ENCODE results near the gene KLRC3. TPM values are rescaled to one million over a fixed set of nuclear protein-coding genes. Genes with fewer than 3 reads are reported as not detected.
"Not testable (repeated sequence)": the region's sequence is repeated elsewhere in the genome, so short reads cannot be mapped to it uniquely, and the experiment has no call there.

The KLRC3 gene
- total RNA-seq, 2 experiments from 2014 or later, result 1.5 to 6.8 TPM

DNA sequence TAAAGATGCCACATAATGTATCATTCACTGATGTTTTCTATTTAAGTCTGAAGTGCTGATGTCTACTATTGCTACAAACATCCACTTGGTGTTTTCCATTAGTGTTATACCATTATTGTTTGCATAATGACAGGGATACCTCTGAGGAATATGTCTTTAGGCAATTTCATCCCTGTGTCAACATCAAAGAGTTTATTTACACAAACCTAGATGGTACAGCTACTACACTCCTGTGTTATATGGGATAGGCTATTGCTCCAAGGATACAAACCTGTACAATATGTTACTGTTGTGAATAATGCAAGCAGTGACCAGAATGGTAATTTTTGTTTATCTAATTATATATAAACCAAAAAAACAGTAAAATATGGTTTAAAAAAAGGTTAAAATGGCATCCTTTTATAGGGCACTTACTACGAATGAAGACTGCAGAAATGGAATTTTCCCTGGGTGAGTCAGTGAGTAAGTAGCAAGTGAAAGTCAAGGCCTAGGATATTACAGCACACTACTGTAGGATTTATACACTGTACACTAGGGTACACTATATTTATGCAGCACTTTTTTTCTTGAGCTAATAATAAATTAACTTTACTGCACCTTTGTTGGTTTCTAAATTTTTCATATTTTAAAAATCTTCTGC lies 4.0 kb upstream of the KLRC3 start:
- H3K4me2 ChIP-seq (ENCODE audit: low read length); H3K36me3 ChIP-seq (ENCODE audit: insufficient read depth, low read length); CTCF ChIA-PET (ENCODE audit: unreplicated experiment); BruUV-seq (replicated peaks); H3K79me2 ChIP-seq (ENCODE audit: insufficient read depth, low read depth, low read length); H3K27ac ChIP-seq (ENCODE audit: low read depth, low read length, poor library complexity, severe bottlenecking); H3K9me2 ChIP-seq (ENCODE audit: insufficient read depth, low read length); H4K20me1 ChIP-seq (ENCODE audit: insufficient read depth, low read length); H3K9me3 ChIP-seq (ENCODE audit: low read length); H3K4me1 ChIP-seq (ENCODE audit: insufficient read depth, low read length, poor library complexity, severe bottlenecking); DNase-seq (ENCODE audit: low spot score); H3K4me3 ChIP-seq (ENCODE audit: low read depth, low read length, poor library complexity, severe bottlenecking); POLR2A ChIA-PET; H2AFZ ChIP-seq (ENCODE audit: low read length); intact Hi-C loops (cut with micrococcal nuclease; ENCODE audit: unreplicated experiment): not testable (repeated sequence)

DNA sequence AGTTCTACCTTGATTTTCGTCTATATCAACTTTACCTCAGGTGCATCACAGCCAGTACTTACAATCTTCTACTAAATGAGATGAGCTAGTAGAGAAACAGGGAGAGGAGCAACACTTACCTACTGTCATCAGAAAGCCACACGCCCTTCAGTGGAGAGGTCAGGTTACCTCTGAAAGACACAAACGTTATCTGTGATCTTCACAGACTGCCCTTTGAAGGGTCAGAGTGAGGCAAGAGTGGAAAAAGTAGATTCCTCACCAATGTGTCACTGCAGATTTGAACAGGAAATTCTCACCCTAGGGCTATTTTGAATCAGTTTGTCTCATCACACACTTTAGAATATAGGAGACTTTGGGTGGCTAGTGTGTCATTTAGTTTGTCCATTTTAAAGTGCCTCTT lies 1.8 kb upstream of the KLRC3 start:
- H3K36me3 ChIP-seq (ENCODE audit: insufficient read depth, low read length); CTCF ChIA-PET (ENCODE audit: unreplicated experiment); DNase-seq (ENCODE audit: low spot score); H2AFZ ChIP-seq (ENCODE audit: low read length); BruUV-seq (replicated peaks); POLR2A ChIA-PET; intact Hi-C loops (cut with micrococcal nuclease; ENCODE audit: unreplicated experiment); H3K27ac ChIP-seq (ENCODE audit: low read depth, low read length, poor library complexity, severe bottlenecking); H3K4me3 ChIP-seq (ENCODE audit: low read depth, low read length, poor library complexity, severe bottlenecking); H3K4me1 ChIP-seq (ENCODE audit: insufficient read depth, low read length, poor library complexity, severe bottlenecking); H3K4me2 ChIP-seq (ENCODE audit: low read length); H3K9me3 ChIP-seq (ENCODE audit: low read length); H3K9me2 ChIP-seq (ENCODE audit: insufficient read depth, low read length); H4K20me1 ChIP-seq (ENCODE audit: insufficient read depth, low read length); H3K79me2 ChIP-seq (ENCODE audit: insufficient read depth, low read depth, low read length): not testable (repeated sequence)

GRCh38 chr12:10409392-10409791 lies 11.0 kb downstream of the KLRC3 start, which contains the start of gene KLRC4:
KLRC4 (minus strand) TSS chr12:10409757; CDS start chr12:10409575, 182 bp downstream.
- peak within 1 kb of the TSS; percentile 79 for H3K4me2 ChIP-seq (ENCODE audit: low read length)
- peaks cover 47% of the 10 kb centered on the region for H3K4me1 ChIP-seq (ENCODE audit: insufficient read depth, low read length, poor library complexity, severe bottlenecking)
- TF ChIP-seq CTCF (conservative IDR thresholded peaks at IDR 0.05; ENCODE audit: low read length) (no peak), EZH2phosphoT487 (IDR thresholded peaks at IDR 0.05; ENCODE audit: borderline replicate concordance, low read depth, low read length) (no peak)
- DNase-seq (ENCODE audit: low spot score), result peak; percentile 92
- no peaks in the 10 kb centered on the region for H3K9me2 ChIP-seq (ENCODE audit: insufficient read depth, low read length)
- H2AFZ ChIP-seq (ENCODE audit: low read length), result peak within 1 kb of the TSS; percentile 36; the same call in 1 of the 2 replicates
- CTCF ChIA-PET (ENCODE audit: unreplicated experiment), result no interaction called here
- peak within 1 kb of the TSS; percentile 73 for H3K4me3 ChIP-seq (ENCODE audit: low read depth, low read length, poor library complexity, severe bottlenecking)
- H4K20me1 ChIP-seq (ENCODE audit: insufficient read depth, low read length), result no peaks in the 10 kb centered on the region
- H3K9me3 ChIP-seq (ENCODE audit: low read length), result peaks cover 19% of the 10 kb centered on the region
- no TSS peak for BruUV-seq (replicated peaks)
- POLR2A ChIA-PET, result interaction anchor here (0.6 kb wide), 1 partner anchor 12 kb away, joined by 5 read pairs; no protein-coding TSS in a partner anchor
- peaks cover 45% of the 10 kb centered on the region for H3K79me2 ChIP-seq (ENCODE audit: insufficient read depth, low read depth, low read length)
- intact Hi-C loops (cut with micrococcal nuclease; ENCODE audit: unreplicated experiment), result loop anchor here (2.0 kb wide), 2 partner anchors 15 to 43 kb away; no protein-coding TSS in a partner anchor
- H3K36me3 ChIP-seq (ENCODE audit: insufficient read depth, low read length), result peaks cover 27% of the 10 kb centered on the region
- H3K27ac ChIP-seq (ENCODE audit: low read depth, low read length, poor library complexity, severe bottlenecking), result peak within 1 kb of the TSS; percentile 86
